ENCODE measurements around the gene RPN1.

The RPN1 gene

DNA sequence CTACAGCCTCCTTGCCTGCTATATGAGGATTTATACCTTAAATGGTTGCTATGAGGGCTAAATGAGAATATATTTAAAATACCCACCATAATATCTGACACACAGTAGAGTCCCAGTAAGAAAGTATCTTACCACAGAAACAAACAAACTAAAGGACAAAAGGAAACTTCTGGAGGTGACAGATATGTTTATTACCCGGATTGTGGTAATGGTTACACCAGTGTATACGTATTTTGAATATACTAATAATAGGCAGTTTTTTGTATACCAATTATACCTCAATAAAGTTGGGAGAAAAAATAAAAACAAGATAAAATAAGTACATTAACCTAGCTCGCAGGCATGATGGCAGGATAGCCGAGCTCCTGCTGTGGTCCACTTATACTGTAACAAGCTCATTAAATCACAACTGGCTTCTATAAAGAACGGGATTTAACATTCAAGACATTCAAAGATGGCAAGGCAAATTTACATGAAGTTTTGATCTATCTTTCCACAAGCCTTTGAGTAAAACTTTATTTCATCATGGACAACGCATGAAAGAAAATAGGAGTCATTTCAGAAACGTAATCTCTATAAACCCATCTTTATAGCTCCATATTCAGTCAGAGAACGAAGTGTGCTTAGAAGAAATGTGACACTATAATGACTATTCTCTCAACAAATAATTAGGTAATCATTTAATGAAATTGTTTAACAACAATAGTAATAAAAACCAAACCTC is 1.5 kb downstream of the RPN1 start:
- DNase-seq (ENCODE audit: low read depth) = peak; percentile 8

DNA sequence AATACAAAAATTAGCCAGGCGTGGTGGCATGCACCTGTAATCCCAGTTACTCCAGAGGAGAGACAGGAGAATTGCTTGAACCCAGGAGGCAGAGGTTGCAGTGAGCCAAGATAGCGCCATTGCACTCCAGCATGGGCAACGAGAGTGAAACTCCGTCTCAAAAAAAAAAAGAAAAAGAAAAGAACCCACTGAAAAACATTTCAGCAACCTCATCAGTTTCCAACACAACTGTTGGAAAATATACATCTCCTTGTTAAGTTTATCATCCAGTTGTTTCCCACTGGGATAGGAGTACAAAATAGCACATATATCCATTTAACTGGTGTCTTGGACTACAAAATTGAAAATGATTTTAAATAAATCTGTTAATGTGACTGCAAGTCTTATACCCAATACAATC is 2.2 kb downstream of the RPN1 start:
- no peak for DNase-seq (ENCODE audit: low read depth)

DNA sequence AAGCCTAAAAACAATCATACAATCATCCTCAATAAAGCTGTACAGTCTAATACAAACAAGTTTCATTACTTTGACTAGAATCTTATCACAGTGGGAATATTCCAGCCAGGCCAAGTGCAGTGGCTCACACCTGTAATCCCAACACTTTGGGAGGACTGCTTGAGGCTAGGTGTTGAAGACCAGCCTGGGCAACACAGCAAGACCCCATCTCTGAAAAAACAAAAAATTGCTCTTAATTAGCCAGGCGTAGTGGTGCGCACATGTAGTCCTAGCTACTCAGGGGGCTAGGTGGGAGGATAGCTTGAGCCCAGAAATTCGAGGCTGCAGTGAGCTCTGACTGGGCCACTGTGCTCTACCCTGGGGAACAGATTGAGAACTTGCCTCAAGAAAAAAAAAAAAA is 3.3 kb downstream of the RPN1 start:
- no peak for DNase-seq (ENCODE audit: low read depth)

DNA sequence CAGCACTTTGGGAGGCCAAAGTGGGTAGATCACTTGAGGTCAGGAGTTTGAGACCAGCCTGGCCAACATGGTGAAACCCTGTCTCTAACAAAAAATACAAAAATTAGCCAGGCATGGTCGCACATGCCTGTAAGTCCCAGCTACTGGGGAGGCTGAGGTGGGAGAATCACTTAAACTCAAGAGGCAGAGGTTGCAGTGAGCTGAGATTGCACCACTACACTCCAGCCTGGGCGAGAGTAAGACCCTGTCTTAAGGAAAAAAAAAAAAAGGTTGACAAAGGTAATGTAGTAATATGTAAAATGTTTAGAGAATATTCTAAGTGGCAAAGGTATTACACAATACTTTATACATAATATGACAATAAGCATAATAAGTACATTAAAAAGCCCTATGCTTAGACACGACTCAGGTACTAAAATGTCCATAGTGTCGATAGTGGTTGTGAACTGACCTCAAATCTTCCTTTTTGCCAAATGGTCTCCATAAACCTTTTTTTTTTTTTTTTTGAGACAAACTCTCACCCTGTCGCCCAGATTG is 16.5 kb downstream of the RPN1 start:
- DNase-seq (ENCODE audit: low read depth) = no peak

DNA sequence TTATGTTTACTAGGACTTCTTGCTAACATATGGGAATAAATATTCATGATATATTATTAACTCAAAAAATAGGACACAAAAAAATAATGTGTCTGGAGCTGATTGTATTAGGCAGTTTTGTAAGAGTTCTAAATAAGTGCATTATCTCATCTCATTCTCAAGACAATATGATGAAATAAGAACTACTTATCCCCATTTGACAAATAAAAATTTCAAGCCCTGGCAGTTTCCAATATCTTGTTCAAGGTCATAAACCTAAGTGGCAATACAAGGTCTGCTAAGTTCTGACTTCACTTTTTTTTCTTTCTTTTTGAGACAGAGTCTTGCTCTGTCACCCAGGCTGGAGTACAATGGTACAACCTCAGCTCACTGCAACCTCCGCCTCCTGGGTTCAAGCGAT is 18.3 kb downstream of the RPN1 start:
- no peak for DNase-seq (ENCODE audit: low read depth)

DNA sequence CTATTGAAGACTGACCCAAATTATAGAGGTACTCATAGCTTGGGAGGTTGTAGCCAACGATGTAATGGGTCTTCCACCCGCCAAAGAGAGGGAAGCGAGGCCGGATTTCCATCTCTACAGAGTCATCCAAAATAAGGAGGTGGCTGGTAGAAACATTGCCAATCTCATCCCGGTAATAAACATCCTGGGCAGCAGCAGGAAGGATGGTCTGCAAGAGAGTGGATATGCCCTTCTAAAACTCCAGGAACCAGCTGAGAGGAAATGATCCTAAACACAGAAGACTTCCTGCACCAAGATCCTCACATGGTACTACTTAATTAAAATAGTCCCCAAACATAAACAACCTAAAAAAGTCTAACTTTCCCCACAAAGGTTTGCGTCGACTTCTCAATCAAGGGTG is 20.7 kb downstream of the RPN1 start:
- no peak for DNase-seq (ENCODE audit: low read depth)

DNA sequence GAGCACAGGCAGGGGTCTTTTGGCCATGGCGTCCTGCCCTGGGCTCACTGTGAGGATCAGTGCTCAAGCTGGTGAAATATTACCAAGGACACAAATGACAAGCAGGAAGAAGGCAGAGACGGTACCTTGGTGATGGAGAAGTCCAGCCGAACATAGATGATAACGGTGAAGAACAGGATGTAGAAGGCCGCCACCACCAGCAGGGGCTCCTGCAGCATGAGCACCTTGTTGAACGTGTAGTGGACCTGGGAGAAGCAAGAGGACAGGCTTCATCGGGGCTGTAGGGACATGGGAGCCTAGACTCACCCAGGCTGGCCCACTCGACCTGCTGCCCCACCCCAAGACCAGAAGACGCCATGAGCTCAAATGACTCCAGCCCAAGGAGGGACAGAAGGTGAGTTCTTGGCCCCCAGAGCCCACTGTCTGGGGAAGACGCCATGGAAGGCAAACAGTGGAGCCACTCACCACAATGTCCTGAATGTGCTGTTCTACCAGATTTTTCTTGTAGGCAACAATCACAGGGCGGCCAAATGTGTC is 25.1 kb downstream of the RPN1 start:
- DNase-seq (ENCODE audit: low read depth) = no peak

DNA sequence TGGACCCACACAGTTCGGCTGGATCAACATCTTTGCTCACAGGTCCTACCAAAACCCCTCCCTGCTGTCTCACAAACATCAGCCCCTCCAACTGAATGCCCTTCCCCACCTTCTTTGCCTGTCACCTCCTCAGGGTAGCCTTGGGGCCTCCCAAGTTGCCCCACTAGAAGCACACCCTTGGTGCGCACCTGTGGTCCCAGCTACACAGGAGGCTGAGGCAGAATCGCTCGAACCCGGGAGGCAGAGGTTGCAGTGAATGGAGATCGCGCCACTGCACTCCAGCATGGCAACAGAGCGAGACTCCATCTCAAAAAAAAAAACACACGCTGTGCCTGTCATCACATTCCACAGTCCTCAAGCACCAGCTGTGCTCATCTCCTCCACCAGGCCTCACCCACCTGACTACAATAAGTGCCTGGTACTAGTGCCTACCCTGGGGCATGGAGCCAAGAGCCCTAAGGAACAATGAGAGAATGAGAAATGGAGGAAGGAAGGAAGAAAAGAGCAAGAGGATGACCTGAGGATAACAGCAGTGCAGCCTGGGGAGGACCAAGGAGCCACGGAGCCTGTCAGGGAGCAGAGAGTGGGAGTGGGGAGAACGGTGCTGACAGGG is 26.0 kb downstream of the RPN1 start:
- no peak for DNase-seq (ENCODE audit: low read depth)

DNA sequence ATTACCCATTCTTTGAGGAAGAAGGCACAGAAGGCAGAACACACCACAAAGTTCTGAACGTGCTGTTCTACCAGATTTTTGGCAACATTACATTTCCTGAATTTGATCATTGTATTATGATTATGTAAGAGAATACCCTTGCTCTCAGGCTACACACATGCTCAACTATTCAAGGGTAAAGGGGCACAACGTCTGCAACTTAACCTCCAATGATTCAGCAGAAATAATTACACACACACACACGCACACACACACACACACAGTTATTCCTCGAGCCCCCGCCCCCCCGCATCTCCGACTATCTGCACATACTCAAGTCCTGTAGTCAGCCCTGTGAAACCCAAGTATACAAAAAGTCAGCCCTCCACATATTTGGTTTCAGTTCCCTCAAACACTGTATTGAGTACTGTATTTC is 26.8 kb downstream of the RPN1 start:
- peak; percentile 14 for DNase-seq (ENCODE audit: low read depth)

DNA sequence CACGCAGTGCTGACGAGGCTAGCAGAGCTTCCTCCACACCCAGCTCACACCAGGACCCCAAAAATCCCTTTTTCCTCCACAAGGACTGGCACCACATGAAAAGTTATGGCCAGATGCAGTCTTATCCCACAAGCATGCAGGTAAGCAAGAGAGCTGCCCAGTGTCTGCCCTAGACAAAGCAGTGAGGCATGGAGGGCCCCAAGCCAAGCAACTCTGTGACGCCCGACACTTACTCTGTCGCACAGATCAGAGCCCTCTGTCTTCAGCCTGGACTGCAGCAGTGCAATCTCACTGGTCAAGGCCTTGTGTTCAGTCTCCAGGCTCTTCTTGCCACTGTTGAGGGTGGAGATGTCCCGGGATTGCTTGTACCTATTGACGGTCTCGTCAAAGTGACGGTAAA is 28.7 kb downstream of the RPN1 start:
- no peak for DNase-seq (ENCODE audit: low read depth)

DNA sequence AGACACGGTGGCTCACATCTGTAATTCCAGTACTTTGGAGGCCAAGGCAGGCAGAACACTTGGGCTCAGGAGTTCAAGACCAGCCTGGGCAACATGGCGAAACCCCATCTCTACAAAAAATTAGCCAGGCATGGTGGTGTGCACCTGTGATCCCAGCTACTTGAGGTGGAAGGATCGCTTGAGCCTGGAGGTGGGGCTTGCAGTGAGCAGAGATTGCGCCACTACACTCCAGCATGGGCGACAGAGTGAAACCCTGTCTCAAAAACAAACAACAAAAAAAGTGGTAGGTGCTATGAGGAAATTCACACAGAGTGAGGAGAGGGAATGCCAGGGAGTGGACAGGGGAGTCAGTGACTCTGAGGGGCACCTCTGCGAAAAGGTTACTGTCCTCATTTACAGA is 29.4 kb downstream of the RPN1 start:
- no peak for DNase-seq (ENCODE audit: low read depth)

DNA sequence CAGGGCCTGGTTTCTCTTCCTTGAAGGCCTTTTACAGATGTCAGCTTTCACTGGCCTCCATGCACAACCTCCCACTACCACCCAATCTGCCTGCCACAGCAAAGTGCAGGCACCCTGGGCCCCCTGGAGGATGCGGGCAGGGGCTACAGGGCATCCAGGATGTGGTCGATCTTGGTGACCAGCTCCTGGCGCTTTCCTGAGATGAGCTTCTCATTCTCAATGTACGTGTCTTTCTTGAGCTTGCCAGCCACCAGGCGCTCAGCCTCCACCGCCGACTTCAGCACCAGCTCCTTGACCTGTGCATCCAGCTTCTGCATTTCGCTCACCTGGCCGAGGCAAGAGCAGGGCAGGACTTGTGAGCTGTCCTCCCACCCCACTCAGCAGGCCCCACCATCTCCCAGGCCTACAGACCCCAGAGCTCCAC is 30.3 kb downstream of the RPN1 start:
- peak; percentile 9 for DNase-seq (ENCODE audit: low read depth)

DNA sequence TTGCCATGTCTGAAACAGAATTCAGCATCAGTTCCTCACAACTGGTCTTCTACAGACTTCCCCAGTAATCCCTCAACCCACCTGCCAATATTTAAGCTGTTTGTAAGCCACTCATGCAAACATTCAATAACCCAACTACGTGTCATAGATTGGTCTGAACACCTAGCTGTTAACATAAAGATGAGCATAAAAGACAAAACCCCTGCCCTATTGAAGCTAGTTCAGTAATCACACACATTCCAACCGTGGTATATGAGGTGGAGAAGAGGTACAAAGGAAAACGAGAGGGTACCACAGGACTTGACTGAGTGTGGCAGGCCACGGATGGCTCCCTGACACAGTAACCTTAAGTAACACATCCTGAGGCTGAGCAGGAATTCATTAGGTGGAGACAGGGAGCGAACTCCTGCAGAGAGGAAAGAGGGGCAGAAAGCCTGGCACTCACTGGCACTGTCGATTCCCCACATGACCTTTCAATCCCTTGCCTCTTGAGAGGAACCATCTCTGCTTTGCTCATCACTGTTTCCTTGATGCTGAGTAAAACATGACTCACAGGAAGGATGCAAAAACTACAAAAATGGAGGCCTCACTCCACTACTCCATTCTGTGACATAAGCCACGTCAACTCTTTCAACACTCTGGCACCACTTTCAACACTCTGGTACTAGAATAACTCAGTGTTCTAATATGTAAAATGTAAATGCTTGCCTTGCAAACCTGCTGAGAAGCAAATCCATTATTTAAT is 31.3 kb downstream of the RPN1 start:
- DNase-seq (ENCODE audit: low read depth) = peak; percentile 85

DNA sequence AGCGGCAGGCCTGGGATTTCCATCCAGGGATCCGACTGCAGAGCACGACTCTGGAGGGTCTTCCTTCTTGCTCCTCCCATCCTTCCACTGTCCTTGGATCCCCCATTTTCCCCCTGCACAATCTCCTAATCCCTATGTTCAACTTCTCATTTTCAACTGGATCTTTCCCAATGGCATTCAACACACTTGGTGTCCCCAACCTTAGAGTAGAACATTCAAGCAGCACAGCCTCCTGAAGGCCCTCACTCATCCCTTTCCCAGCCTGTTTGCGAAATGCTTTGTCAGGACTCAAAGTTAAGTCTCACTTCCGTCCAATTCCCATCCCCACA is 32.3 kb downstream of the RPN1 start:
- DNase-seq (ENCODE audit: low read depth) = peak; percentile 4

DNA sequence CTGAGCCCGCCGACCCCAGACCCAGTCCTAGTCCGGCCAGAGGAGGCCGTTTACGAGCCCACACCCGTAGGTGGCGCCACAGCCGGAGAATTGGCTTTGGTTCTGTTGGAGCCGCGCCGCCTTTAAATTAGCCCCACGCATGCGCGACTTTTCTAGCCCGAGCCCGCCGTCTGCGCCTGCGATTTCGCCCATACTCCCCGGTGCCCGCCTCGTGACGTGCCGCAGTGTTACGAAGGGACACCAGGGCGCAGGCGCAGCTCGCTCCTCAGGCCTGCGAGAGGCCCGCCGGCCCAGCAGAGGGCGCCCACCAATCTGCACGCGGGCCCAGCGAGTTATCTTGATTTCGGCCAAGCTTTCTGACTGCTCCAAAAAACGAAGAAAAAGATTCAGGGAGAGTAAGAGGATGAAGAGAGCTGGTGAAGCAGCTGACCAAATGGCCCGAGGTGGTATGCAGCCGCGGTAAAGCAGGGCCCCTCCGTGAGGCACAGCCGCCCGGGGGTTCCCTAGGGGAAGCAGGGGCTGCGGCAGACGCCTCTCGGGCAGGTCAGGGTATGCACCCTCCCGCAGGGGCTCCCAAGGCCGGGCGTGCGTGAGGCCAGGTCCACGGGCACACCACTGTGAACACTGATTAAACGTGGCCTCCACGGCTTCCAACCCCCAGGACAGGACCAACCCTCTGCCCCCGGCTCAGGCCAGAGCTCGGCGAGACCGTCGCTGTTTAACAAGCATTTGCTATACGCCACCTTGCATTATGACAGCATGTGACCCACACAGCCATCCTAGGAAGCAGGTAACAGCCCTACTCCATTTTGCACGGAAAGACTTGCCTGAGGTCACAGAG is 32.8 kb downstream of the RPN1 start:
- DNase-seq (ENCODE audit: low read depth) = peak; percentile 95

DNA sequence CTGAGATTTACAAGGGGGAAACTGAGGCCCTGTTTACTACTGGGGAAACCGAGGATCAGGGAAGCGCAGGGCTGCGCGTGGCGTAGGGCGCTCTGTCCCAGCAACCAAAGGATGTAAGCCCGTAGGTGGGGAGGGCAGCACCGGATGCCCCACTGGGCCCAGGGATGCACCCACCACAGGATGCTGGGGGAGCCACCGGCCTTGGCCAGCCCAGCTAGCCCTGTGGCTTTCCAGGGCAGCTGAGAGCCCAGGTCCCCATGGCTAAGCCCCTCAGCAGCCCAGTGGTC is 33.4 kb downstream of the RPN1 start:
- no peak for DNase-seq (ENCODE audit: low read depth)

DNA sequence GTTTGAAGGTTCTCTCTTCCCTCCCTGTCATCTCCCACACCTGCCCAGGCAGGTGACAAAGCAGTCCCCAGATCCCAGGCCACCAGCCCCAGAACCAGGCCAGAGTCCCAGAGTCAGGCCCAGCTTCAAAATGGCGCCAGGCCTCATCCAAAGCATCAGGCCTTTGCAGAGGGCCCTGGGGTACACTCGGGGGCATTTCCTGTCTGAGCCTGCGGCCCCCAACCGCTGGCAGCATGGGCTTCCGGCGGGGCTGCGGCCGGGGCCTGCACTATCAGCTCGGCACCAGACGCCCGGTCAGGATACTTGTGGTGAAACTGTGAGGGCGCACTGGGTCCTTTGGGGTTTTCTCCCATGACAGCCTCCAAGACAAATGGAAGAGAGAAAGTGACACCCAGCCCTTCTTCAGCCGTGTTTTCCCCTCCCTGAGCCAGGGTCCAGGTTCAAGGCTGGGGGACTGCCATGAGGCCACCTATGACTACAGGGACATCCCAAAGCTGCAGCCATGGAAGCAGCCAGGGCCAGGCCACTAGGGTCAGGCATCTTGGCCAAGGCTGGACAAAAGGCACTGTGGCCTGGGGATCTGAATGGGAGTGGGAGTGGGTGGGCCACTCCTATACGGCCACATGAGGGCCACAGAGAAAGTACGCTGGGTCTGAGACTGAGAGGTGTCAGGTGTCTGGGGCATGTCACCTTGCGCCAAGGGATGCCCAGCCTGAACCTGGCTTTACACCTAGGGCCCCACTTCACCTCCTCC is 33.9 kb downstream of the RPN1 start:
- no peak for DNase-seq (ENCODE audit: low read depth)

DNA sequence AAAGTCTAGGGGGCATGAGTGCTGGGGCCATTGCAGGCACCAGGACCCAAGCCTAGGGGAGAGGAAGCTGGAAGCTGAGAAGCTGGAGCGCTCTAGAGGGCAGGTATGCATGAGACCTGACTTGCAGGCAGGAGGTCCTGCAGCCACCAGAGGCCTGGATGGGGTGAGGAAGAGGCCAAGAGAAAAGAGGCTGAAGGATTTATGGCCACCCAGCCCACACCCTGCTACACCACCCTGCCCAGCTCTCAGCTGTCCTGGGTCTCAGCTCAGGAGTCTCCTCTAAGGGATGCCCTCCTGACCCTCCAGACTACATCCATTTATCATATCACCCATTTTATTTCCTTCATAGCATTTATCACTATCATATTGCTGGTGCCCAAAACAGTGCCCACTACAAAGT is 36.5 kb downstream of the RPN1 start:
- DNase-seq (ENCODE audit: low read depth) = no peak

DNA sequence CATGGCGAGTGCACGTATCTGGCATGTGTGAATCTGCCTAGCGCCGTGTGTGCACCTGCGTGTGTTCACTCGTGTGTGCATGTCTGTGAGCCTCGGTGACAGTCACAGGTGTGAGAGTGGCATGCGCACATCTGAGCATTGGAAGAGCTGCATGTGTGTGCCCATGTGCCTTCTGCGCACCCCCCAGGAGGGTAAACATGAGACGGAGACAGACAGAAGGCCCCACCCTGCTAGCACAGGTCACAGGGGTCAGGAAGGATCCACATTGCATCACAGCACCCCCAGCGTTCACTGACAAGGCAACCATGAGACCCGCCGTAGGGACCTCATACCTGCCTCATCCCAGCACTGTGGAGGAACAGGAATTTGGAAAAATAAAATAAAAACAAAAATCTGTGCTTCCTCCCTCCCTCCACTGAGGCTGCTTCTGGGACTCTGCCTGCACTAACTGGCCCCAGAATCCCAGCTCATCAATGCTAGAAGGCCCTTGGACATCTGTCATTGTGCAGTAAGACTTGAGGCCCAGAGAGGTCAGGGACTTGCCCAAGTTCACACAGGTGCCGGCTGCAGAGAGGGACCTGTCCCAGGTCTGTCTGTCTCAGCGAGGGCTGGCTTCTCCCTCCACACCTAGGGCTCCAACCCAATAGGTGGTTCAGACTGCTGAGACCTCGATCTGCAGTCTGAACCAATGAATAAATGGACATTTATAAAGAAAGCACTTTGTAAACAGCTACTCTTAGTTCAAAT is 37.4 kb downstream of the RPN1 start:
- DNase-seq (ENCODE audit: low read depth) = no peak

DNA sequence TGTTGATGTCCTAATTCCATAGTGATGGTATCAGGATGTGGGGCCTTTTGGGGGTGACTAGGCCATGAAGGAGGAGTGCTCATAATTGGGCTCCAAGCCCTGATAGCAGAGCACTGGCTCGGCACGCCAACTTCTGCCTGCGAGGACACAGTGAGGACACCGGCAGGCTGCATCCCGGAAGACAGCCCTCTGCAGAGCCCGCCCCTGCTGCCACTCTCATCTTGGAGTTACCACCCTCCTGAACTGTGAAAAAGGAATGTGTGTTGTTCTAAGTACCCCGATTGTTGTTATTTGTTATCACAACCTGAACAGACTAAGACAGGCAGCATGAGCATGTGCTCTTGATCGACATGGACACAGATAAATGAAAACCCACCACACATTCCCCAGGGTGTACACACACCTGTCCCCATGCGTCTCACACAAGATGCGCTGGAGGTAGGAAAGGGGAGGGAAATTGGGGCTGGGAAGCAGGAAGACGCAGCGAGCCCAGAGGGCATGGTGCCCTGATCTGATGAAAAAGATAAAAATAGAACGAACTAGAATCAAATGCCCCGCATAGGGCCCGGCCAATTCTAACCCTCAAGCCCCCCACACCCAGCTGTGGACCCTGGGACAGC is 40.1 kb downstream of the RPN1 start:
- DNase-seq (ENCODE audit: low read depth) = no peak

Data from EH (cell line).